Measurements from ENCODE around the gene SLC12A5.
A peak's percentile ranks its signal among the peaks of the same experiment; 100 is the strongest.

Gene SLC12A5

DNA sequence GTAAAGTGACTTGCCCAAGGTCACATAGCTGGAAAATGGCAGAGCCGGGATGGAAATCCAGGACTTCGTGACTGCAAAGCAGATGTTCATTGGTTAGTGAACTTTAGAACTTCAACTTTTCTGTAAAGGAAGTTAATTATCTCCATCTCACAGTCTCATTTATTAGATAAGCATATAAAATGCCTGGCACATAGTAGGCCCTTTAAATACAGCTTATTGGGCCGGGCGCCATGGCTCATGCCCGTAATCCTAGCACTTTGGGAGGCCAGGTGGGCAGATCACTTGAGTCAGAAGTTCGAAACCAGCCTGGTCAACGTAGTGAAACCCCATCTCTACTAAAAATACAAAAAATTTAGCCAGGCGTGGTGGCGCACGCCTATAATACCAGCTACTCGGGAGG lies 22.1 kb upstream of the SLC12A5 start:
- no peak for DNase-seq

DNA sequence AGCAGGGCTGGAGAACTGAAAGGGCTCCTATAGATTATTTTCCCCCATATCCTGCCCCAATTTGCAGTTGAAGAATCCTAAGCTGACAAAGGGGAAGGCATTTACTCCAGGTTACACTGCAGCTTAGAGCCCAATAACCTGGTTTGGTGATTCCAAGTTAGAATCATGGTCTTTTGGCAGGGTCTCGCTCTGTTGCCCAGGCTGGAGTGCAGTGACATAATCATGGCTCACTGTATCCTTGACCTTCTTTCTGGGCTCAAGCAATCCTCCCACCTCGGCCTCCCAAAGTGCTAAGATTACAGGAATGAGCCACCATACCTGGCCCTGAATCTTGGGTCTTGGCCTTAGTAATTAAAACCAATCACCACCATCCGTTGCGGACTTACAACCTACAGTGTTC lies 21.3 kb upstream of the SLC12A5 start:
- DNase-seq: no peak

DNA sequence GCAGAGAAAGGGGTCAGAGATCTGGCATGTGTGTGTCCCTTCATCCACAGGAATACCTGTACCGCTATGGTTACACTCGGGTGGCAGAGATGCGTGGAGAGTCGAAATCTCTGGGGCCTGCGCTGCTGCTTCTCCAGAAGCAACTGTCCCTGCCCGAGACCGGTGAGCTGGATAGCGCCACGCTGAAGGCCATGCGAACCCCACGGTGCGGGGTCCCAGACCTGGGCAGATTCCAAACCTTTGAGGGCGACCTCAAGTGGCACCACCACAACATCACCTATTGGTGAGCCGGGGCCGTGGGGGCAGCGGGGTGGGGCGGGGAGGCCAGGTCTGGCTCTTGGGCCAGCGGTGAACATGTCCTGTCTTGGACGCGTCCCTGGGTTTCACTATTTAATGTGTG lies 19.2 kb upstream of the SLC12A5 start:
- DNase-seq: no peak

DNA sequence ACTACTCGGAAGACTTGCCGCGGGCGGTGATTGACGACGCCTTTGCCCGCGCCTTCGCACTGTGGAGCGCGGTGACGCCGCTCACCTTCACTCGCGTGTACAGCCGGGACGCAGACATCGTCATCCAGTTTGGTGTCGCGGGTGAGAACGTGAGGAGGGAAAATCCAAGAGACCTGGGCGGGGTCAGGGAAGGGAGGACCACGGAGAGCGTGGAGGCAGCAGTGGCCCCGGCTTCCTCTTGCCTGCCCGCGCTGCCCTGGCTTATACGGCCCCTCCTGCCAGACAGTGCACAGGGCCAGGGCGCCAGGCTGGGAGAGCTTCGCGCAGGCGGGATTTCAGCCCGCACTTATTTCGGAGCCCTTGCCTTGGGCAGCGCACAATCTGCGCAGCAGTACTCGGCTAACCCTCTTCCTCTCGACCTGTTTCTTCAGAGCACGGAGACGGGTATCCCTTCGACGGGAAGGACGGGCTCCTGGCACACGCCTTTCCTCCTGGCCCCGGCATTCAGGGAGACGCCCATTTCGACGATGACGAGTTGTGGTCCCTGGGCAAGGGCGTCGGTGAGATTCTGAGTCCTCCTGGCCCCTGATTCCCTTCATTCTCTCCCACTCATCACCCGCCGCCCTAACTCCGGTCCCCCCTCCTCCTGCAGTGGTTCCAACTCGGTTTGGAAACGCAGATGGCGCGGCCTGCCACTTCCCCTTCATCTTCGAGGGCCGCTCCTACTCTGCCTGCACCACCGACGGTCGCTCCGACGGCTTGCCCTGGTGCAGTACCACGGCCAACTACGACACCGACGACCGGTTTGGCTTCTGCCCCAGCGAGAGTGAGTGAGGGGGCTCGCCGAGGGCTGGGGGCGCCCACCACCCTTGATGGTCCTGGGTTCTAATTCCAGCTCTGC lies 18.3 kb upstream of the SLC12A5 start:
- peak; percentile 45 for DNase-seq

DNA sequence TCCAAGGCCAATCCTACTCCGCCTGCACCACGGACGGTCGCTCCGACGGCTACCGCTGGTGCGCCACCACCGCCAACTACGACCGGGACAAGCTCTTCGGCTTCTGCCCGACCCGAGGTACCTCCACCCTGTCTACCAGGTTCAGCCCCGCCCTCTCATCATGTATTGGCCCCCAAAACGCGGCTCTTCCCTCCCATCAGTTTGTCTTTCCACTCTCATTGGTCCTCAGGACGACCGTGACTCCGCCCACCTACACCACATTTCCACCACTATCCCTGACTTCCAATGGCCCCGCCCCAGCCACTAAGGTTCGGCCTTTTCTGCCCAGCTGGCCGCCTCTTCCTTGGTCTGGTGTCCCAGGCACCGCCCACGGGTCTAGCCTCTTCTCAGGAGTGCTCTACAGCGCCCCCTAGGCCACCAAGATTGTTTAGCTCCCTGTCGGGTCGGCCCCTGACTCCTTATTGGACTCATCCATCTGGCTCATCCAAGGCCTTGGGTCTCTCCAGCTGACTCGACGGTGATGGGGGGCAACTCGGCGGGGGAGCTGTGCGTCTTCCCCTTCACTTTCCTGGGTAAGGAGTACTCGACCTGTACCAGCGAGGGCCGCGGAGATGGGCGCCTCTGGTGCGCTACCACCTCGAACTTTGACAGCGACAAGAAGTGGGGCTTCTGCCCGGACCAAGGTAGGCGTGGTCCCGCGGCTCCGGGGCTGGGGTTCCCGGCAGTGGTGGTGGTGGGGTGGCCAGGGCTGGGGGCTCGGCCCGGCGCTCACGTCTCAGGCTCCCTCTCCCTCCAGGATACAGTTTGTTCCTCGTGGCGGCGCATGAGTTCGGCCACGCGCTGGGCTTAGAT lies 17.2 kb upstream of the SLC12A5 start:
- peak; percentile 65 for DNase-seq

DNA sequence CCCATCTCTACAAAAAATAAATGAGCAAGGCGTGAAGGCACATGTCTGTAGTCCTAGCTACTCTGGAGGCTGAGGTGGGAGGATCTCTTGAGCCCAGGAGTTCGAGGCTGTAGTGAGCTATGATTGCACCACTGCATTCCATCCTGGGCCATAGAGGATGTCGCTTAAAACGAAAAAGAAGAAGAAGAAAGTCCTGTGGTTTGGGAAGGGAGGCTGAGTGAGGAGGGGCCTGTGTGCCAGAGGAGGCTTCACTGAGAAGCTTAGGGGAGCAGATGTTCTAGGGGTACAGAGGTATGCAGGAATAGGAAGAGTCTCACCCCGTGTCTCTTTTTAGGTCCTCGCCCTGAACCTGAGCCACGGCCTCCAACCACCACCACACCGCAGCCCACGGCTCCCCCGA lies 16.1 kb upstream of the SLC12A5 start:
- DNase-seq: no peak

DNA sequence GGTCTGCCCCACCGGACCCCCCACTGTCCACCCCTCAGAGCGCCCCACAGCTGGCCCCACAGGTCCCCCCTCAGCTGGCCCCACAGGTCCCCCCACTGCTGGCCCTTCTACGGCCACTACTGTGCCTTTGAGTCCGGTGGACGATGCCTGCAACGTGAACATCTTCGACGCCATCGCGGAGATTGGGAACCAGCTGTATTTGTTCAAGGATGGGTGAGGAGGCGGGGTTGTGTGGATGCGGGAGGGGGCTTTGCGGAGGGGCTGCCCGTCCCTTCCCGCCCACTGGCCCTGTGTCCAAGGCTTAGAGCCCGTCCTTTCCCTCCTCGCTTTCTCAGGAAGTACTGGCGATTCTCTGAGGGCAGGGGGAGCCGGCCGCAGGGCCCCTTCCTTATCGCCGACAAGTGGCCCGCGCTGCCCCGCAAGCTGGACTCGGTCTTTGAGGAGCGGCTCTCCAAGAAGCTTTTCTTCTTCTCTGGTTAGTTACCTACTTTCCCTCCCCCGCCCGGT lies 15.6 kb upstream of the SLC12A5 start:
- DNase-seq: no peak

DNA sequence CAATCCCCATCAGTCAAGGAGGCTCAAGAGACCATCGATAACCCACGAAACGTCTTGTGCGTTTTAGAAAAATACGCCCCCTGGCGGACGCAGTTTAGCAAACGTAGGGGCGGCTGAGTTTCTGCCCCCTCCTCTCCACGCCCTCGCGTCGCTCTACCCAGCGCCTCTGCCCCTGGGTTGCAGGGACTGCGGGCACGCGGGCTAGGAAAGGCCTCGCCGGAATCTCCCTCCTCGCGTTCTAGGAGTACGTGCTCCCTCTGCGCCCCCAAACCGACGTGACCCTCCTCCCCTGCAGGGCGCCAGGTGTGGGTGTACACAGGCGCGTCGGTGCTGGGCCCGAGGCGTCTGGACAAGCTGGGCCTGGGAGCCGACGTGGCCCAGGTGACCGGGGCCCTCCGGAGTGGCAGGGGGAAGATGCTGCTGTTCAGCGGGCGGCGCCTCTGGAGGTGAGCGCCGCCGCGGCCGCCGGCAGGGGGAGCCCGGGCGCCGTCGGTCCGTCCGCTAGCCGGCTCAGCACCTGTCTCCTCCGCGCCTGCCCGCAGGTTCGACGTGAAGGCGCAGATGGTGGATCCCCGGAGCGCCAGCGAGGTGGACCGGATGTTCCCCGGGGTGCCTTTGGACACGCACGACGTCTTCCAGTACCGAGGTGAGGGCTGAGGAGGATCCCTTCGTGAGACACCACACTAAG lies 15.0 kb upstream of the SLC12A5 start:
- peak; percentile 77 for DNase-seq

DNA sequence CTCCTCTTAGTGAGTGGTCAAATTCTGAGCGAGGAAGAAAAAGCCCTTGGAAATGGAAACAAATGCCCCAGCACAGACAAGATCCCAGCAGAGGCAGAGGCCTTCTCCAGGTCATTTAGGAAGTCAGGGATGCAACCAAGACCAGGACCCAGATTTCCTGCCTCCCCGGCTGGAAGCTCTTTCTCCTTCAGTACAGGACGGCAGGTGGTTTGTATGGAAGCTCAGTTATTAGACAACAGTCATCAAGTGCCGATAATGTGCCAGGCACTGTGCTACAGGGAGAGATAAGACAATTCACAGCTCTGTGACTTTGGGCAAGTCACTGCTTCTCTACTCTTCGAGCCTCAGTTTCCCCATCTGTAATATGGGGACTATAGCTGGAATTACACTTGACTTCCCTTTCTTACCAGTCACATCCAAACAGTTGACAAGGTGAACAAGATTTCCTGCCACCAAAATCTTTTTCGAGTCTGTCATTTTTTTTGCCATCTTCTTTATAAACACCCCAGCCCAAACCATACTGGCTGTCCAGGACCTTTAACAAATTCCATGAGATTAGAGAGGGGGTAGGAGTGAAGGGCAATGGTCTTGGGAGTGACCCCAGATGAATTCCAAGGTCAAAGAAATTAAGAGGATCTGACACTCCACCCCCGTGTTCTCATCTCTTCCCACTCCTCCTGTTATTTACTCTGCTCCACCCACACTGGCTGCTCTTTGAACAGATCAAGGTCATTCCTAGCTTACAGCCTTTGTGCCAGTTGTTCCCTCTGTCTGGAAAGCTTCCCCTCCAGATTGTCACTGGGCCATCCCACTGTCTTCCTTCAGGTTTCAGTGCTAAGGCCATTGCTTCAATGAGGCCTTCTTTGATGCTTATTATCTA lies 14.3 kb upstream of the SLC12A5 start:
- no peak for DNase-seq

DNA sequence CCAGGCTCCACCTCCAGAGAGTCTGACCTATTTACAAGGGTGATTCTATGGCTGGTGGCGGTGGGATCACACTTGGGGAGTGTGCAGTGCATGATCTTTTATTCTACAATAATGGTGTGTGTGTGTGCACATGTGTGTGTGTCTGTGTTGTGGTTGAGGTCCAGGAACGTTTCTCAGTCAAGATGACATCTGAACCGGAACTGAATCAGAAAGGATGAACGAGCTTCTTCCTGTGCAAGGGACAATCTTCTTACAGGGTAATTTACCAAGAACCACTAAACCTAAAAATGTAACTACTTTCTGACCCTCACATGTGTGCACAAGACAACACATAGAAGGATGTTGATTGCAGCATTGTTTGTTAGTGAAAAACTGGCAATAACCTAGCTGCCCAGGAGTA lies 11.7 kb upstream of the SLC12A5 start:
- DNase-seq: no peak

DNA sequence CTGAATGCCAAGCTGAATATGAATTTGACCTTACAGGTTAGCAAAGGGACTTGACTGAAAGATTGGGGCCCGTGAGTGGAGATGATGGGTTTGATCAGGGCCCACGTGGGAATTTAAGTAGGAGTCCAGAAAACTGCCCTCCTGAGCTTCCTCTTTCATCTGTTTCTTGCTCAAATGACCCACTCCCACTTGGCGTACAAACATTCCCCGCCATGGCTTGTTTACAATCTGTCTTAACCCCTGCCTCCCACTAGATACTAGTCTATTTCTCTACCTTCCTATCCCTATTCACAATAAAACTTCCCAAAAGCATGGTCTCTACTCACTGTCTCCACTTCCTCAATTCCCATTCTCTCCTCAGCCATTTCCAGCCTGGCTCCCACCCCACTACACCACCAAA lies 10.9 kb upstream of the SLC12A5 start:
- DNase-seq: no peak

DNA sequence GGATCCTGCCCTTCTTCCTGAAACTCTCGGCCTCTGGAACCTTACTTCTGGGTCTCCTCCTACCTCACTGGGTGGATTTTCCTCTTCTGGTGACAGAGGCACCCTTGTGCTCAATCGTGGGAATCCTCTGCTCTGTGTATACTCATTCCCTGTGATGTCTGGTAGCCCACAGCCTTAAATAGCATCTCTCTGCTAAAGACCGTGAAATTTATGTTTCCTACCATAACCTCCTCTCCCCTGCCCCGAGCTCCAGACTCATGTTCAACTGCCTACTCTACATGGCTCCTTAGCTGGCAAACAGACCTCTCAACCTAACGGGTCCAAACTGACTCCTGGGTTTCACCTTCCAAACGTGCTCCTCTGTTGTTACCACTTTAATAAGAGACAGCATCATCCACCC lies 10.4 kb upstream of the SLC12A5 start:
- DNase-seq: no peak

DNA sequence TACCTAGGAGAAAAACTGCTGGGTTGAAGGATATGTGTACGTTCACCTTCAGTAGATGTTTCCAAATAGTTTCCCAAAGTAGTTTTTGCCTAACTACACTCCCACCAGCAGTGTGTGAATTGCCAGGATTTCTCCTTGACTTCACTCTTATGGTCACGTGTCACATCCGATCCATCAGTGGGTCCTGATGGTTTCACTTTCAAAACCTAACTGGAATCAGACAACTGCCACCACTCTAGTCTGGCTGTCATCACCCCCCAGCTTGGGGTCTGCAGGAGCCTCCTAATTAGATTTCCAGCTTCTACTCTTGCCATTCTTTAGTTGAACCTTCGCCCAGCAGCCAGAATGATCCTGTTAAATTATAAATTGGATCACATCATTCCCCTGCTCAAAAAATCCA lies 8.5 kb upstream of the SLC12A5 start:
- no peak for DNase-seq

DNA sequence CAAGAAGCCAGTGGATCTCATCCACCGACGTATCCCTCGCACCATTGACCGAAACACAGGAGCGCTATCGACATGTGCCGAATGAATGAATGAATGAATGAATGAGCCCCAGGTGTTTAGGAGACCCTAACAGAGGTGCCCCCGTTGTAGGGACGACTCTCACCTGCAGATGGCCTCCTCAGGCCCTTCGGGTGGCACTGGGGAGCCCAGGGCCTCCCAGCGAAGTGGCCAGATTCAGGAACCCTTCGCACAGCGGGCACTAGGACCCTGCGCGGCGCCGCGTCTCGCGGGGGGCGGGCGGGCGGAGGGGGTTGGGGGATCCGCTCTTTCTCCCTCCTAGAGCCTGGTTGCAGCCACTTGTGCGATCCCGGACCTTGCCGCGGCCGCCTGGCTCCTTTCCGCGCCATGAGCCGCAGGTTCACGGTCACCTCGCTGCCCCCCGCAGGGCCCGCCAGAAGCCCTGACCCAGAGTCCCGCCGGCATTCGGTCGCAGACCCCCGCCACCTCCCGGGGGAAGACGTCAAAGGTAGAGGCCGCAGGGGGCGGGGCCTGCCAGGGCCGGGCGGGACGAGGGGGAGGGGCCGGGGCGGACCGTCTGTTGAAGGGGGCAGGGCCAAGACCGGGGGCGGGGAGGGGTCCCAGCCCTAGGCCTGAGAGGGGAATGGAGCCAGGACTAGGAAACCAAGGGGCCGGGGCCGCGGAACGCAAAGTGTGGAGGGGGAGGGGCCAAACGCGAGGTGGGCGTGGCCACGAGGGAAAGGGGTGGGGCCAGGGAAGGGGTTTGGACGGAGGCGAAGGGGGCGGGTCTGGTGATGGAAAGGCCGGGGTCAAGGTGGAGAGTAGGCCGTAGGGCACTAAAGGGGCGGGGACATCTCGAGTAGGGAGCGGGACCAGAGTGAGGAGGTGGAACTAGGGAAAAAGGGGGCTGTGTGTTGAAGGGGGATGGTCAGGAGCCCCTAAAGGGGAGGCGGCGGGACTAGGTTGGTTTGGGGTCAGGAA lies 7.4 kb upstream of the SLC12A5 start:
- DNase-seq: peak; percentile 68

DNA sequence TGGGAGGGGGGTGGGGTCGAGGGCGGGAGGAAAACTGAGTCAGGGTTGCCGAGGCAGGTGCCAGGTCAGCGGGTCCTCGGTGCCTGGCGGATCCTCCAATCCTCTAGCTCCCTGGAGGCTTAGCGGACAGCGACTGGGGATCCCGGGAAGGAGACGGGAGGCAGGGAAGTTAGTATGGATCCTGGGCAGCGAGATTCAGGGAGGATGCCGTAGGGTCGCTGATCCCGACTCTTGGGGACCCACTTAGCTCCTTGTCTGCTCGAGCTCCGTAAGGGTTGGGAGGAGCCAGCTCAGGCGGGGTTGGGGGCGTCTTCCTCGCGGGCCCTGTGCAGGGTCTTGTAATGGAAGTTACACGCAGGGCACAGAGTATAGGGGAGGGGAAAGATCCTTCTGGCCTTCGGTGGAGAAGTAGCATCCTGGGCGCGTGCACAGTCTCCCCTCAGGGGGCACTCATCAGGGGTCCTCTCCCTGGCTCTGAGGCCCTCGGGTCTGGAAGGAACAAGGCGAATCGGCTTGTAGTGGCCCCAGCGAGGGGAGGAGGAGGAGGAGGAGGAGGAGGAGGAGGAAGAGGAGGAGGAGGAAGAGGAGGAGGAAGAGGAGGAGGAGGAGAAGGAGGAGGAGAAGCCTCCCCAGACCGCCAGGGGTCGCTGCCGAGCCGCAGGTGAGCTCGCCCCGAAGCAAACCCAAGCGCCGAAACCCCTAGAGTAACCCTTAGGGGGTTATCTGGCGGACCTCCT lies 6.4 kb upstream of the SLC12A5 start:
- peak; percentile 88 for DNase-seq

DNA sequence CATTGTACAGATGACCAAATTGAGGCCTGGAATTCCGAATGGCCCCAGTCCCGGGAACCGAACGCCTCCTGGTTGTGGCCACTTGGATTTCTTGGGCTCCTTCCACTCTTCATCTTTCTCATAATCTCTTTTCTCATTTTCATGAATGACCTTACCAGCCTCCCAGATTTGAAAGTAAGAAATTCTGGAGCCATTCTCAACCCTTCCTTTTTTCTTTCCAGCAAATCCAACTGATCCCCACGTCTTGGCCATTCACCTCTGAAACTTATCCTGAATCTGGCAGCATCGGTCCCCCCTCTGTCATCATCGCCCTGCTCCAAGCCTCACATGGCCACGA lies 5.9 kb upstream of the SLC12A5 start:
- DNase-seq: no peak

DNA sequence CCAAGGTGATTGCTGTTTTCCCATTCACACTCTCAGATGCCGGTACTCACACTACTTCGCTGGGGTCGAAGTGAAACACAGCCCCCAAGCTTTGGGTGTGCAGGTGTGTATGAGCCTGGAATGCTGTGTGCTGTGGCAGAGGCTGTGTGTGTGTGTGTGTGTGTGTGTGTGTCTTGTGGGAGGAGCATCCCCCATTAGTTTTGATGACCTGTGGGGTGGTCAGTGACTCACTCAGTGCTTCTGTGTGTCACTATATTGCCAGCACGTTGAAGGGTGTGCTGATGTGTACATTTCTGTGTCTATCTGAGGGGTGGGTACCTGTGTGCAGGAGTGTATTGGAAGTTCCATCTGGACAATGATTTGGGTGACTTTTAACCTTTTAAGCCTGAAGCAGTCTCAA lies 5.0 kb upstream of the SLC12A5 start:
- DNase-seq: no peak

DNA sequence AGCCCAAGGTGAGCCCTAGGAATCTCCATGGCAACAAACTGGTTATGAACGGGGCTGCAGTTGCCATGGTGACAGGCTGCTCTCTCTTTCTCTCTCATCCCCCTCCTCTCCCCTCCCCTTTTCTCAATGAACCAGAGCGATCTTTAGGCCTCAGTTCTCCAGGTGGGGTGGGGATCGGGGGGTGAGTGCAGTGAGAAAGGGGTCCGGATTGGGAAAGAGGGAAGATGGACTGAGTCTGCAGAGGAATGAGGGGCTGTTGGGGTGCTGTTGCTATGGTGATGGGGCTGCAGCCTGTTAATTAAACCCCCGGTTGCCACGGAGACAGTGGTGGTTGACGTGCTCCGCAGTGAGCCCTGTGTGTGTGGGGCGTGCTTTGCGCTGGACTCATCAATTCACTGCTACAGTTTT lies 3.6 kb upstream of the SLC12A5 start:
- DNase-seq: no peak

DNA sequence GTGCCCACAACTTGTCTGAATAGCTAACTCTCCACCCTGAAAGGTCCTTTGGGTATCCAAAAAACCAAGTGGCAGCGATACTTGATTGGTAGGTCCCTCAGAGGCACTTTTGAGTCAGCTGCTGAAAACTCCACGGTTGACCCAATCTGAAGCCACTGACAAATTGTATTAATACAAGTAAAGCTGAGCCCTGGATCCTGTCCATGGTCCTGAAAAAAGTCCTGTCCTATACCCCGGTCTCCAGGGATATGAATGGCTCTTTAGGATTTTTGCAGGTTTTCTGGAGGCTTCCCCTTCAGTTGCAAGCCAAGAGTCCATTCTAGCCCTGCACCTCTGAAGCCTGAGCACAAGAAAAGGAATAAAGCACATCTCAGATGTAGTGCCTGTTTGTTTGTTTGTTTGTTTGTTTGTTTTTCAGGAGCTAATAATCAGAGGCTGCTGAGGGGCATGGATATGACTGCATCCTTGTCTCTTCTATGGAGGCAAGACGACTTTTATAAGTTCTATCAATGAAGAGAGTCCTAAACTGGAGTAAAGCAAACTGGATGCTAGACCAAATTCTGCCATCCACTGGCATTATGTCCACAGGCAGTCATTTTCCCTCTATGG lies 1.7 kb upstream of the SLC12A5 start:
- DNase-seq: peak; percentile 35

DNA sequence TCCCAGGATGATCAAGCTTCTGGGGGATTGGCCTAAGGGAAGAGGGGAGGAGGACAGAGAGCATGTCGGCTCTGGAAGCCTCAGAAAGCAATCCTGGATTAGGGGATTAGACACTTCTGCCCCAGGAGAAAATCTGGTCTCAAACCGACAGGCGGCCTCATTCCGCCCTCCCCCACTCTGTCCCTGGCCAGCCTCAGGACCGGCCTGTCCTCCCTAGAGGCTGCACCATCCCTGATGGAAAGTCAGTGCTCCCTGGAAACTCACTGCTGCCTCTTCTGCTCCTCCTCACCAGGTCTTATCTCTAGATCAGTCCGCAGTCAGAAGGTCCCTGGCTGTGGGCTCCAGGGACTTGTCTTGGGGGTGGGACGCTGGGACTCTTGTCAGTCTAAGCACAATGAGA lies 905 bp upstream of the SLC12A5 start:
- no peak for DNase-seq
